ENCODE results near the gene C2CD4D. TPM values are rescaled to one million over a fixed set of nuclear protein-coding genes. Genes with fewer than 3 reads are reported as not detected.
A peak's percentile ranks its signal among the peaks of the same experiment; 100 is the strongest.
"Not testable (repeated sequence)": the region's sequence is repeated elsewhere in the genome, so short reads cannot be mapped to it uniquely, and the experiment has no call there.

Gene C2CD4D
- total RNA-seq, 1 donor from 2014 or later: not detected

GRCh38 chr1:151858886-151859665, 19.5 kb upstream of the C2CD4D start:
- no peak for ATAC-seq
- no peak for DNase-seq (ENCODE audit: low spot score)

- no peak for DNase-seq (ENCODE audit: low spot score)
- ATAC-seq: no peak
Measured at GRCh38 chr1:151858030-151858746, 18.6 kb upstream of the C2CD4D start.

- no peak for ATAC-seq
- no peak for DNase-seq (ENCODE audit: low spot score)
Measured at GRCh38 chr1:151855933-151856332, 16.3 kb upstream of the C2CD4D start.

GRCh38 chr1:151855516-151855915, 15.9 kb upstream of the C2CD4D start:
- not testable (repeated sequence) for DNase-seq (ENCODE audit: low spot score); ATAC-seq

GRCh38 chr1:151854658-151855057, 15.0 kb upstream of the C2CD4D start:
- no peak for DNase-seq (ENCODE audit: low spot score)

GRCh38 chr1:151853411-151853943, 13.9 kb upstream of the C2CD4D start, which contains the start of gene THEM5:
Gene THEM5 (minus strand): TSS chr1:151853712. CDS start chr1:151853565, 147 bp downstream.
- no peak for DNase-seq (ENCODE audit: low spot score)
- ATAC-seq: no peak

More at GRCh38 chr1:151854658-151855057, 15.0 kb upstream of the C2CD4D start:
- no peak for ATAC-seq

- DNase-seq (ENCODE audit: low spot score): peak; percentile 16
- no peak for ATAC-seq
Measured at GRCh38 chr1:151852733-151853132, 13.1 kb upstream of the C2CD4D start.

GRCh38 chr1:151851886-151852285, 12.3 kb upstream of the C2CD4D start:
- ATAC-seq (no peak), DNase-seq (ENCODE audit: low spot score) (peak; percentile 34)

DNA sequence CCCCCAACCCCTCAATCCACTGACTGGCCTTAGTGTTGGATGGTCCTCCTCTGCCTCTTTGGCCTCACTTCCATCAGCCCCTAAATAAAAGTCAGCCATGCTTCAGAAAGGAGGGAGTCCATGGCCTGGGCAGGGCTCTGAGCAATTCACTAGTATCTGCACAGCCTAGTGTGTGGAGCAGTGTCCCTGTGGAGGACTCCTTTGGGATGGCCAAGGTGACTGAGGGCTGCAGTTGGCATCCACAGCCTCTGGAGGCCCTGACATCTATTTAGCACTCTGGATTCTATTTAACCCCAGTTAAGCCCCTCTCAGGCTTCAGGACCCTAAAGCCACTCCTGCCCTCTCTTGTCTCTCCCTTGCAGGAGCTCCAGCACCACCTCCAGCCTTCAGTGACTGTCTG, 10.3 kb upstream of the C2CD4D start:
- ATAC-seq: no peak
- DNase-seq (ENCODE audit: low spot score): no peak

DNA sequence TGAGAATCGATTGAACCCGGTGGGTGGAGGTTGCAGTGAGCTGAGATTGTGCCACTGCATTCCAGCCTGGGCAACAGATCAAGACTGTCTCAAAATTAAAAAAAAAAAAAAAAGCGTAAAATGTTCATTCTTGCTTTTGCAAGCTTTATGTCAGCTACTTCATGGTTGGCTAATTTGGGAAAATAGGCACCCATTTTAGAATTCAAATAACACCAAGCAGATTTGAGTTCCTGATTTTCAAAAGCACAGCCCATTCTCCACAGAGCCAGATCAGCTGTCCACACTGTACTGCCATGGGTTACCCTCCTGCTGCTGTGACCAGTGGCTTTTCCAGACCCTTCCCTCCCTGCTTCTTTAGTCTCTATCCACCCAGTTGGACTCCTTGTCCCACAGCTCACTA, 9.5 kb upstream of the C2CD4D start:
- ATAC-seq: no peak

GRCh38 chr1:151847867-151848596, 8.4 kb upstream of the C2CD4D start:
- ATAC-seq: no peak
- no peak for DNase-seq (ENCODE audit: low spot score)

More for the DNA sequence above, 9.5 kb upstream of the C2CD4D start:
- DNase-seq (ENCODE audit: low spot score): no peak

- DNase-seq (ENCODE audit: low spot score): no peak
- no peak for ATAC-seq
Measured at GRCh38 chr1:151846686-151847237, 7.1 kb upstream of the C2CD4D start.

DNA sequence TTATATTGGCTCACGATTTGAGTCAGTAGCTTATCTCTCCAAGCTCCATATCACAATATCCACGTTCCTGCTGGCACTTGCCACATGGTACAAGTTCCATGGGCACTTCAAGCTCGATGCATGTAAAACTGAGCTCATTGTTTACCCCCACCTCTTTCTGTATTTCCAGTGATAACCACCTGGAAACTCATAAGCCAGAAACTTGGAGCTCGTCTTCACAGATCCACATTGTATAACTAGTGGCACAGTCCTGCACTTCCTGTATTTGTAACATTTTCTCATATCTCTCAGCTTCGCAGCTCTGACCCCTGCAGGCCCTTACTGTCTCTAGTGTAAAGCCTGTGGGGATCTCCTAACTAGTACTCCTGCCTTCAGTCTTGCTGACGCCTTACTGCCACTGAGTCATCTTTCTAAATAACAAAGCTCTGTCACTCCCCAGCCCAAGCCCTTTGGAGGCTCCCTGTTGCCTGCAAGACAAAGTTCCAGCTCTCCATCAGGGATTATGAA, 6.5 kb upstream of the C2CD4D start:
- no peak for ATAC-seq
- no peak for DNase-seq (ENCODE audit: low spot score)

DNA sequence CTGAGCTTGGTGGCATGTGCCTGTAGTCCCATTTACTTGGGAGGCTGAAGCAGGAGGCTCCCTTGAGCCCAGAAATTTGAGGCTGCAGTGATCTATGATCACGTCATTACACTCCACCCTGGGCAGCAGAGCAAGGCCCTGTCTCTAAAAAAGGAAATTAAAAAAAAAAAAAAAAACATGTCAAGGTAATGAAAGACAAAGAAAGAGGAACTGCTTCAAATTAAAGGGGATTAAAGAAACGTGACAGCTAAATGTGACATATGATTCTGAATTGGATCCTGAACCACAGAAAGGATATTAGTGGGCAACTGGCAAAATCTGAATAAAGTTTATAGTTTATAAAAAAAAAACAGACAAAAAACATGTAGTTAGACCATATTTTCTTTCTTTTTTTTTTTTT, 3.8 kb upstream of the C2CD4D start:
- ATAC-seq (no peak), DNase-seq (ENCODE audit: low spot score) (no peak)

DNA sequence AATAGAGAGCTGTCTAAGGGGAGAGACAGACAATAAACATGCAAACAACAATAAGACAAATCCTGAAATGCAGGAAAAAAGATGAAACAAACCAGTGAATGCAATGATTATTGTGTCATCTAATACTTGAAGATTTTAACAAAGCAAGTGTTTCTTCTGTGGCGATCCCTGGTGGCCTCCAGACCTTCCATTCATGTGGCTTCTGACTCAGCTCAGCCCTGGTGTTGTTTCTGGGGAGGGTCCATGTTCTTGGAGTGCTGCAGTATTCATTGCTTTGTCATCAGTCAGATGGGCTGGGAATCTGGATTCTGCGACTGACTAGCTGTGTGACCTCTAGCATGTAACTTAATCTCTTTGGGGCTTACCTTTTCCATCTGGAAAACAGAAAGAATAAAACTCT, 1.5 kb upstream of the C2CD4D start:
- ATAC-seq (no peak), DNase-seq (ENCODE audit: low spot score) (no peak)

DNA sequence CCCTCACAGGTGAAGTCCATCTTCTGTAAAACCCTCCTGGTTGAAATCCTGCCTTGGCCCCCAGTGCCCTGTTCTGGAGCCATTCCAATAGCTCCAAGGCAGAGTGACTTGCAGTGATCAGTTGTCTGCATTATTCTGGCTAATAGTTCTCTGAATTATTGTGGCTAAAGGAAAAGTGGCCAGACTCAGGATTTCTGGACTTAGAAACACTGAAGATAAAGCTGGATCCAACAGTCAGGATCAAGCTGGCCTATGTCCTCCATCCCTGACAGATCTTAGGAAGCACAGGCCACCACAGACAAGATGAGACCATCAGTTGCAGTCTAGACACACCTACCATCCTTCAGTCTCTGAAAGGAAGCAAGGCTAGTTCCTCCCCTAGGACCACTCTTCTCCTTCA, 801 bp upstream of the C2CD4D start:
- ATAC-seq: no peak
- no peak for DNase-seq (ENCODE audit: low spot score)

DNA sequence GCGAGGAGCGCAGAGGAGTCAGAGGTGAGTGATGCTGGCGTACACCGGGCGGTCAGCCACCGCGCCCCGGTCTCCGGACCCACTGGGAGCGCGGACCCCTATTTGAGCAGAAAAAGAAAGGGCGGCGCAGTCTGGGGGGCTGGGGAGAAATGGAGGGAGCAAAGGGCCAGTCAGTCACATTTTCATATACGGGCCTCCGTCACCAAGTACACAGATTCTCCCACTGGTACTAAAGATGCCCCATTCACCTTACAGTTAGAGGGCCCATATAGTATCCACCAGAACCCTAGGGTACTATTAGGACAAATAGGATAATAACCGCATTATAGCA, 573 bp downstream of the C2CD4D start:
- ATAC-seq (no peak), DNase-seq (ENCODE audit: low spot score) (no peak)

- ATAC-seq (peak; percentile 52), DNase-seq (ENCODE audit: low spot score) (no peak)
Measured at GRCh38 chr1:151838222-151839081, 1.2 kb downstream of the C2CD4D start.

GRCh38 chr1:151837884-151838221, 1.8 kb downstream of the C2CD4D start:
- ATAC-seq (no peak), DNase-seq (ENCODE audit: low spot score) (peak; percentile 47)

DNA sequence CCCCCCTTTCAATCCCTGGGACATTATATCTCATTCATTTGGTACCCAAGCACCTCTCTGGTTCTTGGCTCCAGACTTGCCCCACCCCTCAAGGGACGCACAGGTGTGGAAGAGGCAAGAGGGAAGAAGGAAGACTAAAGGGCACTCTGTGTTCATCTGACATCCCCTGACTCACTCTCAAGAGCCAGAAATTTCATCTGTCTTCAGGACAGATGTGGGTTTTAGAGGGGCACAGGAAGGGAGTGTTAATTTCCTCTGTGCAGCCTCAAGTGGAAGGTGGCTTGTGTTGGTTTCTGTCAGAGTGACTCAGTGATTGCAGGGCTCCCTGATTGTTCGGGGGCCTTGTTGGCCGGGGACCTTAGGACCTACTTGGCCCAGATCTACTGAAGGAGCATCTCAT, 2.4 kb downstream of the C2CD4D start:
- DNase-seq (ENCODE audit: low spot score): no peak
- no peak for ATAC-seq

All from left lobe of liver (tissue), 2 donors.